ENCODE measurements around the gene PLPP3. TPM values are rescaled to one million over a fixed set of nuclear protein-coding genes. Genes with fewer than 3 reads are reported as not detected.

PLPP3 gene
- total RNA-seq, 4 donors from 2014 or later = 127 to 502 (median 297) TPM

DNA sequence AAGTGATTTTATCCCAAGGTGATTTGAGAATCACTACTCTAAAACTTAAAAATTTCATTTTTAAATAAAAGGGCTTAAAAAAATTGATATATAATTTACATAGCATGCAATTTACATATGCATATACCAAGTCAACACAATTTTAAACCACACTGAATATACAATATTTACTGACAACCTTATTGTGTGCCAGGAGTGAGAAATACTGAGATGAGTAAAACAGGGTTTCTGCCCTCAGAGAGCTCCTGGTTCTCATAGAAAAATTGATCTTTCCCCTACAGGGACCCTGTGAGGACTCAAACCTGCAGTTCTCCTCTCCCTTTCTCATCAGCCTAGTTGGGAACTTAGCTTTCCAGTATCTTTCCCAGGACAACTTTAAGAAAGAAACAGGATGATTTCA is 27.0 kb downstream of the PLPP3 start:
- ATAC-seq (ENCODE audit: low FRiP score) (no peak), DNase-seq (ENCODE audit: low spot score) (no peak)
- TF ChIP-seq, protein P1, sequence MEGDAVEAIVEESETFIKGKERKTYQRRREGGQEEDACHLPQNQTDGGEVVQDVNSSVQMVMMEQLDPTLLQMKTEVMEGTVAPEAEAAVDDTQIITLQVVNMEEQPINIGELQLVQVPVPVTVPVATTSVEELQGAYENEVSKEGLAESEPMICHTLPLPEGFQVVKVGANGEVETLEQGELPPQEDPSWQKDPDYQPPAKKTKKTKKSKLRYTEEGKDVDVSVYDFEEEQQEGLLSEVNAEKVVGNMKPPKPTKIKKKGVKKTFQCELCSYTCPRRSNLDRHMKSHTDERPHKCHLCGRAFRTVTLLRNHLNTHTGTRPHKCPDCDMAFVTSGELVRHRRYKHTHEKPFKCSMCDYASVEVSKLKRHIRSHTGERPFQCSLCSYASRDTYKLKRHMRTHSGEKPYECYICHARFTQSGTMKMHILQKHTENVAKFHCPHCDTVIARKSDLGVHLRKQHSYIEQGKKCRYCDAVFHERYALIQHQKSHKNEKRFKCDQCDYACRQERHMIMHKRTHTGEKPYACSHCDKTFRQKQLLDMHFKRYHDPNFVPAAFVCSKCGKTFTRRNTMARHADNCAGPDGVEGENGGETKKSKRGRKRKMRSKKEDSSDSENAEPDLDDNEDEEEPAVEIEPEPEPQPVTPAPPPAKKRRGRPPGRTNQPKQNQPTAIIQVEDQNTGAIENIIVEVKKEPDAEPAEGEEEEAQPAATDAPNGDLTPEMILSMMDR (IDR thresholded peaks at IDR 0.05) = no peak

- TF ChIP-seq, protein P1 (IDR thresholded peaks at IDR 0.05) = no peak
- no peak for ATAC-seq (ENCODE audit: low FRiP score)
- no peak for DNase-seq (ENCODE audit: low spot score)
These were observed 27.7 kb downstream of the PLPP3 start for GRCh38 chr1:56551691-56552090.

GRCh38 chr1:56550859-56551188 is 28.5 kb downstream of the PLPP3 start:
- TF ChIP-seq, protein P1 (IDR thresholded peaks at IDR 0.05) = no peak
- no peak for ATAC-seq (ENCODE audit: low FRiP score)
- DNase-seq (ENCODE audit: low spot score) = no peak

DNA sequence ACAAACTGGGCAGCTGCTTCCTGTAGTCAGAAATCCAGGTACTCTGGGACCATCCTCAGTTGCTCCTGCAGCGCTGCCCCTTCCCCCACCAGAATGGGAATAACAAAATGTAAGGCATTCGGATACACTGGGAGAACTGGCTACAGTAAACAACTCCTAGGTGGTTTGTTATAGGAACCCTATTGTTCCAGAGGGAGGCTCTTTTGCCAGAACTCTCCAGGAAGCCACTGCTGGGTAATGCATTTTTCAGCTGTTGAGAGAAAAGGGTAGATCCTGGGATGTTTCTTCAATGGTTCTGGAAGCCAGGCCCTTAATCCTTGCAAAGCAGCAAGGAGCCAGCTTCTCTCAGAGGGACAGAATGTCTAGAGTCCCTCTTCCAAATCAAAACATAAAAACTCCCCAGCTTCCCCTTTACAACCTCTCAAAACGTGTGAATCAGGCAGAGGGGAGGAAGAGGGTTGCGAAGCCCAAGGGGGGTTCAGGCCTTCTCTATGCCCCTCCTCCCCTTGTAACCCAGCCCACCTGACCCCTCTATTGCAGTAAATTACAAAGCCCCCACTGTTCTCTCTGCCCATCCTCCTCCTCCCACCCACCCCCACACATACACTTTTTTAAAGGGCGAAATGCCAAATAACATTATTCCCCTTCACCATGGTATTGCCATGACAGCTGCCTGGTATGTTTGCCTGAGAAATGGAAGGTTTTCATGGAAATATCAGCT is 29.1 kb downstream of the PLPP3 start:
- ATAC-seq (ENCODE audit: low FRiP score) (no peak), DNase-seq (ENCODE audit: low spot score) (no peak)
- TF ChIP-seq, protein P1 (IDR thresholded peaks at IDR 0.05) = no peak

GRCh38 chr1:56548571-56548970 is 30.8 kb downstream of the PLPP3 start:
- TF ChIP-seq, protein P1 (IDR thresholded peaks at IDR 0.05) = no peak
- no peak for ATAC-seq (ENCODE audit: low FRiP score)
- DNase-seq (ENCODE audit: low spot score) = no peak

DNA sequence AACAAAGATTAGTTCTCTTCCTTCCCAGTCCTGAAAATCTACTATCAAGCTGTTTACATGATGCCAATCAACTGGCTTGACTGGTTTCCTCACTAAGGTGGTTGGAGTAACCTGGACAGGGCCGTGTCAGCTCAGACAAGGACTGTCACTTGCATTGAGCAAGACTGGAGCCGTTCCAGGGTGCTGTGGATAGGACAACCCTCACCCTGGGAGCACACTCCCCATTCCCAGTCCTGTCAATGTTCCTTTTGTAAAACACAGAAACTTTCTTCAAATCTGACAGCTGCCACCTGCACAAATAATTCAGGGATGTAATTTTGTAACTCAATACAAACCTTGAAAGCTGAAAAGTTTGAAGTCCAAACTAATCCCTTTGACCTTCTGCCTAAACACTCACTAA is 31.4 kb downstream of the PLPP3 start:
- no peak for DNase-seq (ENCODE audit: low spot score)
- TF ChIP-seq, protein P1 (IDR thresholded peaks at IDR 0.05) = no peak
- ATAC-seq (ENCODE audit: low FRiP score) = no peak

- ATAC-seq (ENCODE audit: low FRiP score) = no peak
- TF ChIP-seq, protein P1 (IDR thresholded peaks at IDR 0.05) = no peak
- DNase-seq (ENCODE audit: low spot score) = no peak
These were observed 31.9 kb downstream of the PLPP3 start for GRCh38 chr1:56547473-56547872.

All from omental fat pad (tissue), 4 donors.